Prostate gland (tissue), 2 donors: ENCODE data around the gene SIRT3. TPM values are rescaled to one million over a fixed set of nuclear protein-coding genes. Genes with fewer than 3 reads are reported as not detected.

ENCODE experiments used
- DNase-seq: peaks from one replicate; pipeline ENCODE4 v3.0.0-alpha.2; 2019; ENCODE audit warnings: low spot score
- H3K27ac ChIP-seq, 2 donors: fragments of 200-600 bp; sonication (generic); 2 replicates each; pipeline ENCODE4 v1.5.1; 2017 to 2019
- H3K27me3 ChIP-seq: fragments of 200-600 bp; sonication (generic); replicated peaks from 2 replicates; pipeline ENCODE4 v1.5.1; 2019; ENCODE audit not compliant: insufficient read depth
- H3K36me3 ChIP-seq, 2 donors: fragments of 200-600 bp; sonication (generic); 1 replicate in 1 of 2; 2 replicates in 1 of 2; pipeline versions ENCODE4 v1.5.1 to v1.8.1; 2017 to 2019
- H3K4me1 ChIP-seq: fragments of 200-600 bp; sonication (generic); replicated peaks from 2 replicates; pipeline ENCODE4 v1.5.1; 2019
- H3K4me3 ChIP-seq, 2 donors: fragments of 200-600 bp; sonication (generic); 2 replicates each; pipeline ENCODE4 v1.5.1; 2017 to 2019
- H3K9me3 ChIP-seq: fragments of 200-600 bp; sonication (generic); 2 replicates; pipeline ENCODE4 v1.5.1; 2017
- CTCF ChIP-seq, 4 experiments: fragments of 200-600 bp in 2 of 4; fragments of 450-650 bp in 2 of 4; sonication (generic) in 2 of 4; IDR thresholded peaks; 1 replicate in 3 of 4; 2 replicates in 1 of 4; pipeline ENCODE4 v1.5.1; 2016 to 2019; ENCODE audit warnings: antibody characterized with exemption in 4 of 4, mild to moderate bottlenecking in 2 of 4, moderate library complexity in 2 of 4
- POLR2A ChIP-seq: fragments of 450-650 bp; IDR thresholded peaks from one replicate; pipeline ENCODE4 v1.6.1; 2016; ENCODE audit warnings: antibody characterized with exemption, mild to moderate bottlenecking
- POLR2AphosphoS5 ChIP-seq: sonication (generic); formaldehyde crosslinking; IDR thresholded peaks from one replicate; pipeline ENCODE4 v1.6.1; 2017; ENCODE audit warnings: antibody characterized with exemption
- WGBS: methylation state at CpG from one replicate; pipeline ENCODE4 v1.1.5; 2018; 5-methylcytosine and 5-hydroxymethylcytosine counted together
- intact Hi-C: fragments of 100-400 bp; cut with DNase I; formaldehyde crosslinking; loops from one replicate; pipeline ENCODE4 v1.14.2; 2022
- total RNA-seq, 2 donors: library from RNA; depleted of rRNA; stranded (reverse); fragments of >200 nt; gene quantifications; one replicate each; pipeline ENCODE4 v1.1.0, GENCODE V29; 2016

The SIRT3 gene
- total RNA-seq, 2 donors from 2014 or later: 21.5 to 32.5 TPM

- H3K27ac ChIP-seq: no peak overlapping the region
- DNase-seq: no peak
- H3K4me1 ChIP-seq: no peaks in the 10 kb centered on the region
- no peaks in the 10 kb centered on the region for H3K9me3 ChIP-seq
- intact Hi-C loops: no loop called here
- H3K36me3 ChIP-seq: peaks cover 0 to 4% of the 10 kb centered on the region in 2 donors
- TF ChIP-seq CTCF (IDR thresholded peaks at IDR 0.05) (no peak), POLR2AphosphoS5 (no peak), POLR2A (no peak)
- no peak overlapping the region for H3K4me3 ChIP-seq
- 87% methylated on average over 5 of the region's 5 CpGs for WGBS
- no peaks in the 10 kb centered on the region for H3K27me3 ChIP-seq
These were observed 17.7 kb upstream of the SIRT3 start for GRCh38 chr11:253886-254270.

GRCh38 chr11:253160-253885, 17.2 kb upstream of the SIRT3 start:
- peaks cover 0 to 6% of the 10 kb centered on the region in 2 donors for H3K36me3 ChIP-seq
- WGBS: 74% methylated on average over 13 of the region's 13 CpGs
- intact Hi-C loops: no loop called here

GRCh38 chr11:252666-253065, 16.5 kb upstream of the SIRT3 start:
- Histone ChIP-seq H3K4me3 (no peak overlapping the region), H3K9me3 (no peaks in the 10 kb centered on the region), H3K27ac (no peak overlapping the region), H3K36me3 (peaks cover 6% of the 10 kb centered on the region in 2 donors), H3K27me3 (no peaks in the 10 kb centered on the region), H3K4me1 (no peaks in the 10 kb centered on the region)
- no peak for DNase-seq
- TF ChIP-seq POLR2AphosphoS5 (no peak), POLR2A (no peak), CTCF (IDR thresholded peaks at IDR 0.05) (no peak)
- intact Hi-C loops: no loop called here
- WGBS: 88% methylated on average over 6 of the region's 8 CpGs

More at GRCh38 chr11:253160-253885, 17.2 kb upstream of the SIRT3 start:
- TF ChIP-seq POLR2A: no peak
- no peak for TF ChIP-seq CTCF (IDR thresholded peaks at IDR 0.05)
- no peak for TF ChIP-seq POLR2AphosphoS5
- H3K4me1 ChIP-seq: no peaks in the 10 kb centered on the region
- DNase-seq: no peak
- no peaks in the 10 kb centered on the region for H3K9me3 ChIP-seq
- H3K4me3 ChIP-seq: no peak overlapping the region
- H3K27me3 ChIP-seq: no peaks in the 10 kb centered on the region
- H3K27ac ChIP-seq: no peak overlapping the region

GRCh38 chr11:251550-251949, 15.4 kb upstream of the SIRT3 start:
- Histone ChIP-seq H3K27me3 (no peaks in the 10 kb centered on the region), H3K36me3 (peaks cover 7 to 12% of the 10 kb centered on the region in 2 donors), H3K27ac (no peak overlapping the region), H3K4me1 (no peaks in the 10 kb centered on the region), H3K9me3 (no peaks in the 10 kb centered on the region), H3K4me3 (no peak overlapping the region)
- intact Hi-C loops: no loop called here
- WGBS: 72% methylated on average over 10 of the region's 10 CpGs
- TF ChIP-seq POLR2A (no peak), POLR2AphosphoS5 (no peak), CTCF (IDR thresholded peaks at IDR 0.05) (no peak)
- DNase-seq: no peak

GRCh38 chr11:250740-251299, 14.7 kb upstream of the SIRT3 start:
- DNase-seq: peak; percentile 29
- Histone ChIP-seq H3K4me3 (no peak overlapping the region), H3K36me3 (peaks cover 7 to 12% of the 10 kb centered on the region in 2 donors), H3K4me1 (no peaks in the 10 kb centered on the region), H3K27me3 (no peaks in the 10 kb centered on the region), H3K27ac (no peak overlapping the region), H3K9me3 (no peaks in the 10 kb centered on the region)
- 80% methylated on average over 10 of the region's 10 CpGs for WGBS
- intact Hi-C loops: no loop called here
- peak in 3 of 4 experiments; percentile 39 to 52 (median 47) for TF ChIP-seq CTCF (IDR thresholded peaks at IDR 0.05)
- no peak for TF ChIP-seq POLR2AphosphoS5
- TF ChIP-seq POLR2A: no peak
